Measurements from ENCODE around the gene ZNF436. TPM values are rescaled to one million over a fixed set of nuclear protein-coding genes. Genes with fewer than 3 reads are reported as not detected.
A peak's percentile ranks its signal among the peaks of the same experiment; 100 is the strongest.

The ZNF436 gene
- total and polyA plus RNA-seq, 2 donors (not counting 3 experiments of a cell fraction or from before 2014, with no cell fraction given), result 6.5 to 14.0 TPM

- H3K4me2 ChIP-seq (ENCODE audit: insufficient read depth, low read length), result no peak overlapping the region
- no peaks in the 10 kb centered on the region for H3K36me3 ChIP-seq (ENCODE audit: control insufficient read depth in 2 of 2, extremely low read depth in 1 of 2, insufficient read depth in 2 of 2, low read length in 2 of 2)
- no peaks in the 10 kb centered on the region for H3K79me2 ChIP-seq (ENCODE audit: control insufficient read depth, insufficient read depth, low read length)
- no peak overlapping the region for H3K4me3 ChIP-seq (replicated peaks in 1 of 3; ENCODE audit: insufficient read depth in 1 of 3, low read depth in 1 of 3, low read length in 3 of 3)
- no peak overlapping the region for H3K9ac ChIP-seq (replicated peaks; ENCODE audit: extremely low read depth, insufficient read depth, low read length)
- H2AFZ ChIP-seq (ENCODE audit: low read depth, low read length), result no peak overlapping the region
- dilution Hi-C loops (cut with MboI; ENCODE audit: extremely low pct_ligation_motif_present, low sequenced_read_pairs), result no loop called here
- no peaks in the 10 kb centered on the region for H3K9me3 ChIP-seq (replicated peaks; ENCODE audit: control insufficient read depth, insufficient read depth, low read length)
- FAIRE-seq, result peak; percentile 77
- ChIA-PET POLR2A (no interaction called here), CTCF (no interaction called here)
- H3K27ac ChIP-seq (ENCODE audit: insufficient read depth, low read depth, low read length), result no peak overlapping the region
- BruUV-seq (replicated peaks), result no TSS peak
- intact Hi-C loops (cut with micrococcal nuclease), result no loop called here
- H3K9me1 ChIP-seq (replicated peaks; ENCODE audit: control insufficient read depth, extremely low read depth, insufficient read depth, low read length), result no peaks in the 10 kb centered on the region
- no peaks in the 10 kb centered on the region for H4K20me1 ChIP-seq (replicated peaks; ENCODE audit: control insufficient read depth, extremely low read depth, insufficient read depth, low read length)
- peaks cover 15% of the 10 kb centered on the region for H3K4me1 ChIP-seq (ENCODE audit: control insufficient read depth, extremely low read depth, insufficient read depth, low read length)
- no peak for DNase-seq (ENCODE audit: low read depth, low spot score)
- no peaks in the 10 kb centered on the region for H3K27me3 ChIP-seq (ENCODE audit: control insufficient read depth in 2 of 2, insufficient read depth in 2 of 2, low read length in 2 of 2)
- TF ChIP-seq POLR2AphosphoS5 (IDR thresholded peaks at IDR 0.05; ENCODE audit: insufficient read depth, low read depth, low read length), result no peak
- no peak for TF ChIP-seq GATA2 (IDR thresholded peaks at IDR 0.05; ENCODE audit: insufficient read depth, insufficient read length, low read depth, low read length)
- TF ChIP-seq JUN (IDR thresholded peaks at IDR 0.05; ENCODE audit: borderline replicate concordance, insufficient read depth, insufficient read length, low read depth), result no peak
- no peak for TF ChIP-seq POLR2A (IDR thresholded peaks at IDR 0.05; ENCODE audit: low read depth, low read length)
- TF ChIP-seq, protein P1, sequence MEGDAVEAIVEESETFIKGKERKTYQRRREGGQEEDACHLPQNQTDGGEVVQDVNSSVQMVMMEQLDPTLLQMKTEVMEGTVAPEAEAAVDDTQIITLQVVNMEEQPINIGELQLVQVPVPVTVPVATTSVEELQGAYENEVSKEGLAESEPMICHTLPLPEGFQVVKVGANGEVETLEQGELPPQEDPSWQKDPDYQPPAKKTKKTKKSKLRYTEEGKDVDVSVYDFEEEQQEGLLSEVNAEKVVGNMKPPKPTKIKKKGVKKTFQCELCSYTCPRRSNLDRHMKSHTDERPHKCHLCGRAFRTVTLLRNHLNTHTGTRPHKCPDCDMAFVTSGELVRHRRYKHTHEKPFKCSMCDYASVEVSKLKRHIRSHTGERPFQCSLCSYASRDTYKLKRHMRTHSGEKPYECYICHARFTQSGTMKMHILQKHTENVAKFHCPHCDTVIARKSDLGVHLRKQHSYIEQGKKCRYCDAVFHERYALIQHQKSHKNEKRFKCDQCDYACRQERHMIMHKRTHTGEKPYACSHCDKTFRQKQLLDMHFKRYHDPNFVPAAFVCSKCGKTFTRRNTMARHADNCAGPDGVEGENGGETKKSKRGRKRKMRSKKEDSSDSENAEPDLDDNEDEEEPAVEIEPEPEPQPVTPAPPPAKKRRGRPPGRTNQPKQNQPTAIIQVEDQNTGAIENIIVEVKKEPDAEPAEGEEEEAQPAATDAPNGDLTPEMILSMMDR (IDR thresholded peaks at IDR 0.05; ENCODE audit: extremely low read depth in 1 of 2, insufficient read depth in 1 of 2, low read depth in 1 of 2, low read length in 2 of 2), result no peak
- no peak for TF ChIP-seq FOS (IDR thresholded peaks at IDR 0.05; ENCODE audit: borderline replicate concordance, insufficient read depth, low read length)
- no peak for TF ChIP-seq EZH2 (IDR thresholded peaks at IDR 0.05; ENCODE audit: borderline replicate concordance, low read depth, low read length, severe bottlenecking)
- TF ChIP-seq, protein P2, sequence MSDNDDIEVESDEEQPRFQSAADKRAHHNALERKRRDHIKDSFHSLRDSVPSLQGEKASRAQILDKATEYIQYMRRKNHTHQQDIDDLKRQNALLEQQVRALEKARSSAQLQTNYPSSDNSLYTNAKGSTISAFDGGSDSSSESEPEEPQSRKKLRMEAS (IDR thresholded peaks at IDR 0.05; ENCODE audit: insufficient read depth, insufficient read length), result no peak
Observed at GRCh38 chr1:23392125-23392855, 22.7 kb upstream of the ZNF436 start.
